LNCaP clone FGC (cell line): Measurements from ENCODE around the gene MALRD1.
"Not testable (repeated sequence)": the region's sequence is repeated elsewhere in the genome, so short reads cannot be mapped to it uniquely, and the experiment has no call there.

Experiments
- DNase-seq: peaks from one replicate; pipeline ENCODE4 v3.0.0-alpha.2; 2011; ENCODE audit warnings: low read depth
- H3K4me3 ChIP-seq: 2 replicates; pipeline ENCODE4 v1.5.1; 2011; ENCODE audit warnings: mild to moderate bottlenecking, low read depth, low read length, control low read depth
- TF ChIP-seq, protein P1 (sequence below): IDR thresholded peaks from 2 replicates; pipeline ENCODE4 v1.5.1; 2012; ENCODE audit warnings: mild to moderate bottlenecking; ENCODE audit not compliant: control insufficient read depth, insufficient read depth; ENCODE audit errors: extremely low read depth

The MALRD1 gene

DNA sequence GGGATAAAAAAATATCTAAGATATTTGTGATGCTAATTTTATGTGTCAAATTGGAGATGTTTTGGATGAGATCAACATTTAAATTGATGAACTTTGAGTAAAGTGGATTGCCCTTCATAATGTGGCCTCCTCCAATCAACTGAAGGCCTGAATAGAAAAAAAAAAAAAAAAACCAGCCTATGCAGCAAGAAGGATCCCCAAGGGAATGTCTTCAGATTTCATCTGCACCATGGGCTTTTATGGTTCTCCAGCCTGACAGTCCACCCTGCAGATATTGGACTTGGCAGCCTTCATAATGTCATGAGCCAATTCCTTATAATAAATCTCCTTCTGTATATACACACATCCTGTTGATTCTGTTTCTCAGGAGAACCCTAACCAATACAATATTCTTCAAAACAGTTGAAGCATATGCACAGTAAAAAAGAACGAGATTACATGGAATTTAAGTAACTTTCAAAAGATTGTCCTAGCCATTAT, 450.7 kb downstream of the MALRD1 start:
- DNase-seq, result peak; percentile 97
- no peak overlapping the region for H3K4me3 ChIP-seq
- TF ChIP-seq, protein P1, sequence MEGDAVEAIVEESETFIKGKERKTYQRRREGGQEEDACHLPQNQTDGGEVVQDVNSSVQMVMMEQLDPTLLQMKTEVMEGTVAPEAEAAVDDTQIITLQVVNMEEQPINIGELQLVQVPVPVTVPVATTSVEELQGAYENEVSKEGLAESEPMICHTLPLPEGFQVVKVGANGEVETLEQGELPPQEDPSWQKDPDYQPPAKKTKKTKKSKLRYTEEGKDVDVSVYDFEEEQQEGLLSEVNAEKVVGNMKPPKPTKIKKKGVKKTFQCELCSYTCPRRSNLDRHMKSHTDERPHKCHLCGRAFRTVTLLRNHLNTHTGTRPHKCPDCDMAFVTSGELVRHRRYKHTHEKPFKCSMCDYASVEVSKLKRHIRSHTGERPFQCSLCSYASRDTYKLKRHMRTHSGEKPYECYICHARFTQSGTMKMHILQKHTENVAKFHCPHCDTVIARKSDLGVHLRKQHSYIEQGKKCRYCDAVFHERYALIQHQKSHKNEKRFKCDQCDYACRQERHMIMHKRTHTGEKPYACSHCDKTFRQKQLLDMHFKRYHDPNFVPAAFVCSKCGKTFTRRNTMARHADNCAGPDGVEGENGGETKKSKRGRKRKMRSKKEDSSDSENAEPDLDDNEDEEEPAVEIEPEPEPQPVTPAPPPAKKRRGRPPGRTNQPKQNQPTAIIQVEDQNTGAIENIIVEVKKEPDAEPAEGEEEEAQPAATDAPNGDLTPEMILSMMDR, result no peak

DNA sequence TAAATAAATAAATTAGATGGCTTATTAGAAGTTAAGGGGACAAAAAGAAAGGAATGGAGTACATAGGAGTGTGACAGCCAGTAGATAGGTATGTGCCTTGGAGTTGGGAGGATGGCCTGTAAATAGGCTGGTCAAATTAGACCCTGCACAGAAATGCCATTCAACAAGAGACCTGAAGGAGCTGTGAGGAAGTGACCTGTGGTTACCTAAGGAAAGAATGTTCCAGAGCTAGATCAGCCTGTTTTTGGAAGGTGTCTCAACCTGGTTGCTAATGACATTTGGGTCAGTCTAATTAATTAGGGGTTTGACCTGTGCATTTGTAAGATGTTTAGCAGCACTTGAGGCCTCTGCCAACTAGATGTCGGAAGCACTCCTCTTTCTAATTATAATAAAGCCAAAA, 452.4 kb downstream of the MALRD1 start:
- no peak for DNase-seq
- TF ChIP-seq, protein P1, result no peak
- no peak overlapping the region for H3K4me3 ChIP-seq

DNA sequence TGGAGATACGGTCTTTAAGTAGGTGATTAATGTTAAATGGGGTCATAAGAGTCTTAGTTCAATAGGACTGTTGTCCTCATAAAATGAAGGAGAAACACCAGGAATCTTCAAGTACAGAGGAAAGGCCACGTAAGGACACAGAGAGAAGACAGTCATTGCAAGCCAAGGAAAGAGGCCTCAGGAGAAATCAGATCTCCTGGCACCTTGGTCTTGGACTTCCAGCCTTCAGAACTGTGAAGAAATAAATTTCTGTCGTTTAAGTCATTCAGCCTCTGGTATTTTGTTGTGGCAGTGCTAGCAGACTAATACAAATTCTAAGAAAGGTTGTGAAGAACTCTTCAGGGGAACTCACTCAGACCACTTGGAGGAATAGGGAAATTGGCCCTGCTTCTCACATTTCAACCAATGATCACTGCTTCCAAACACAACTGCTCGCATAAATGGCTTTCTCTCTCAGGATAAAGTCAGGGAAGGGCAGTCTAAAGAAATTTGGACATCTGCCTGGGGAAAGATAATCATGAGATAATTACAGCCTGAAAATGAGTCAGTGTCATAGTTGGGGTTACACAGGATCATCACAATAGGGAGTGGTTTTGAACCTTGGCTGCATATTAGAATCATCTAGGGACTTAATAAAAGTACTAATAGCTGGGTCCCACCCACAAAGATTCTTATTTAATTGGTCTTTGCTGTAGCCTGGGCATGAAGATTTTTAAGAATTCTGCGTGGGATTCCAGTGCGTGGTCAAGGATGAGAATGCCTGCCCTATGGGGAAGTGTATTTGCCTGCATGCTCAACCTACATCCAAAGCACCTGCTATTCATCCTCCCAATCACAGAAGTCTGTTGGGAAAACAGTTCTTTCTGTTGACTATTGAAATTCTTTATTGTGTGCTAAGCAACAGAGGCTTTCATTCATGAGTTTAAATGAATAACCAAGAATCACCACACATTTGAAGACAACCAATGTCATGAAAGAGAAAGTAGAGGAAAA, 457.0 kb downstream of the MALRD1 start:
- TF ChIP-seq, protein P1, result no peak
- DNase-seq, result no peak
- no peak overlapping the region for H3K4me3 ChIP-seq

DNA sequence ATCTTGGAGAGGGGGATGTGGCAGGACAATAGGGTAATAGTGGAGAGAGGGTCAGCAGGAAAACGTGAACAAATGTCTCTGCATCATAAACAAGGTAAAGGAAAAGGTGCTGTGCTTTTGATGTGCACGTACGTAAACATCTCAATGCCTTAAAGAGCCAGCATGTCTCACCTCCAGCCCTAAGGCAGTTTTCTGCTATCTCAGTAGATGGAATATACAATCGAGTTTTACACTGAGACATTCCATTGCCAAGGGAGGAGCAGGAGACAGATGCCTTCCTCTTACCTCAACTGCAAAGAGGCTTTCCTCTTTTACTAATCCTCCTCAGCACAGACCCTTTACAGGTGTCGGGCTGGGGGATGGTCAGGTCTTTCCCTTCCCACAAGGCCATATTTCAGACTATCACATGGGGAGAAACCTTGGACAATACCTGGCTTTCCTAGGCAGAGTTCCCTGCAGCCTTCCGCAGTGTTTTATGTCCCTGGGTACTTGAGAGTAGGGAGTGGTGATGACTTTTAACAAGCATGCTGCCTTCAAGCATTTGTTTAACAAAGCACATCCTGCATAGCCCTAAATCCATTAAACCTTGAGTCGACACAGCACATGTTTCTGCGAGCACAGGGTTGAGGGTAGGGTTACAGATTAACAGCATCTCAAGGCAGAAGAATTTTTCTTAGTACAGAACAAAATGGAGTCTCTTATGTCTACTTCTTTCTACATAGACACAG, 461.6 kb downstream of the MALRD1 start:
- H3K4me3 ChIP-seq, DNase-seq: not testable (repeated sequence)

DNA sequence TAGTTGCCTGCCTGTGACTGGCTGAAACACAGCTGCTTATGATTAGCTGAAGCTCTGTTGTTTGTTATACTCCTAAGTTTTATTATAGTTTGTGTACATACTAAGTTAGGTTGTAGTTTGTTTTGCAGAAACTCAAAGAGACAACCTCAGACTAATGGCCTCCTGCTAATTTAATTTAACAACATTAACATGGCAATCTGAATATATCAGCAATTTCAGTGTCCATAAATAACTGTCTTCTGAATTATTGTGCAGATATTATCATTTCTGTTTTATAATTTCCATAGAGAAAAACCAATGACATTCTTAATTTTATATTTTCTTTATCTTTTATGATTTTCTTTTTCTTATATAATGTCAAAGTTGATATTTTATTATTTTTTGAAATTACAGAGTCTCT, 469.5 kb downstream of the MALRD1 start:
- no peak overlapping the region for H3K4me3 ChIP-seq
- TF ChIP-seq, protein P1, result no peak
- no peak for DNase-seq

DNA sequence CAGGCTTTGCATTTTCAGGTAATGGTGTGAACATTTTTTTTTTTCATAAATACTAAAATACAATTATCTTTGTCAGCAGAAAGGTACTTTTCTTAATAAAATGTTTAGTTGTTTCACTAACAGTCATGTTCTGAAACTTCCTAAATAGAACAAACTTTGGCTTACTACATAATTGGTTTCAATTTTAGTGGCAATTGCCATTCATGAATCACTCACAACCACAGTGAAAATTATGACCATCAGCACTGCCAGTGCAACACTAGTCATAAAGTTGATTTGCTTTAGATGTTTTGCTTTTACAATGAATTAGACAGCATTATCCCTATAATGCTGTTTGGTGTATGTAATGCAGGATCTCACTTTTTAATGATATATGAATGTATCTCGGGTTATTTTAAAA, 470.0 kb downstream of the MALRD1 start:
- DNase-seq, result no peak
- TF ChIP-seq, protein P1, result no peak

DNA sequence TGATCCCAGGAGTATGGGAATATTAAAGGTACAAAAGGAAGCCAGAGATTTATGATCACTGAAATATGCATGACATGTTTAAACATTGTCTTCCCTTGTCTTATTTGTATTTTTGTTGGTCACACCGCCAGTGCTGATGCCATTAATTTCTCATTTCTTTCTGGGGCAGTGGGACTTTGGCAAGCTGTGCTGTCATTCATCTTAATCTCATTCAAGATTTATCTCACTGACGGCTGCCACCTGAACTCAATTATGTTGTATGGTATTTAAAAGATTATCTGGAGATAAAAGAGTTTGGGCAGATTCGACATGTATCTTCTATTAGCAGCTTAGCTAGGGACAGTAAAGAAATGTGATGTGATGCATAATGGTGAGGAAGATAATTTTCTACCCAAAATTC, 482.7 kb downstream of the MALRD1 start:
- DNase-seq, result no peak
- TF ChIP-seq, protein P1, result no peak
- H3K4me3 ChIP-seq, result no peak overlapping the region

More for the DNA sequence above, 470.0 kb downstream of the MALRD1 start:
- no peak overlapping the region for H3K4me3 ChIP-seq
